HTR-8/SVneo (cell line): Measurements from ENCODE around the gene ATP6V0B.

Source experiments
- DNase-seq: peaks from one replicate; pipeline ENCODE4 v3.0.0; 2011; ENCODE audit warnings: low spot score, mixed read lengths; ENCODE audit not compliant: insufficient read length
- FAIRE-seq: peaks from 2 replicates; lab custom pipeline; 2011; peaks lifted over from hg19 to GRCh38; lab: Jason Lieb, UNC

ATP6V0B gene

GRCh38 chr1:43982241-43982640 is 7.5 kb downstream of the ATP6V0B start:
- DNase-seq = no peak
- no peak for FAIRE-seq

DNA sequence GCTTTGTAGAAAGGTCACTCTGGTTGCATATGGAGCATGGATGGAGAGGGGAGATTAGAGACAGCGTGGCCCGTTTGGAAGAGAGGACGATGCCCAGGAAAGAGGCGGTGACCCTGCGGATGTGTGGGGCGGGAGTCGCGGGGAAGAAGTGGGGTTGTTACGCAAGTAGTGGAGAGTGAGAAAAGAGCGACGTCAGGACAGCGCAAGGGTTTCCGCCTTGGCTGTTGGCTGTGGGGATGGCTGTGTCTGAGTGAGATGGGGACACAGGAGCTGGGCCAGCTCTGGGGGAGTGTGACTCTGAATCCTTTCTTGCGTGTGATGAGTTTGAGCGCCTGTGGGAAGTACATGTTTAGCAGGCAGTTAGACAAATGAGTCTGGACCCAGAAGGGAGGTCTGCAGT is 8.0 kb downstream of the ATP6V0B start:
- DNase-seq = no peak
- FAIRE-seq = no peak

- FAIRE-seq = no peak
Observed at GRCh38 chr1:43983253-43983899, 8.6 kb downstream of the ATP6V0B start.

GRCh38 chr1:43984855-43985254 is 10.1 kb downstream of the ATP6V0B start:
- FAIRE-seq = no peak

More at GRCh38 chr1:43983253-43983899, 8.6 kb downstream of the ATP6V0B start:
- no peak for DNase-seq

DNA sequence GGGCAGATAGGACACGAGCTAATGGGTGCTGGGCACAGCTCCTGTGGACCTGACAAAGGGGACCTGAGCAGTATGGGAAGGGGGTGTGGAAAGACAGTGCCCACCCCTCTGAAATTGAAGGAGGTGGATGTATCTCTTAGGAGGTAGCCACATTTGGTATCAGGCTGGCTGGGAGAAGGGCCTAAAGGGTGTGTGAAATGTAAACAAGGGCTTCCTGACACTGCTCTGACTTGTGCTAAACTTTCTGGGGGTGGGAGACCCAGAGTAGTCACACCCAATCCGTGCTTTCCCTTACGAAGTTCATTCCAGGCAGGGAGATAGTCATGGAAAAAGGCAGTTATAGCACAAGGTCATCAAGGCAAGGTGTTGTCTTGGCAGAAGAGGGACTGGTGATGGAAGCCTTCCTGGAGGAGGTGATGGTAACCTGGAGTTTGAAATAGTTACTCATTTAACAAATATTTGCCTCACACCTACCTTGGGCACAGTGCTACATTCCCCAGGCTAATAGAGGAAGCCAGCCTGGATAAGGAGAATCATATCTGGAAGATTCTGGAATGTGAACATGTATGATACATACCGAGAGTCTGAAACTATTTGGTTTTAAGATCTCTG is 11.3 kb downstream of the ATP6V0B start:
- no peak for FAIRE-seq
- no peak for DNase-seq

More at GRCh38 chr1:43984855-43985254, 10.1 kb downstream of the ATP6V0B start:
- DNase-seq = no peak

DNA sequence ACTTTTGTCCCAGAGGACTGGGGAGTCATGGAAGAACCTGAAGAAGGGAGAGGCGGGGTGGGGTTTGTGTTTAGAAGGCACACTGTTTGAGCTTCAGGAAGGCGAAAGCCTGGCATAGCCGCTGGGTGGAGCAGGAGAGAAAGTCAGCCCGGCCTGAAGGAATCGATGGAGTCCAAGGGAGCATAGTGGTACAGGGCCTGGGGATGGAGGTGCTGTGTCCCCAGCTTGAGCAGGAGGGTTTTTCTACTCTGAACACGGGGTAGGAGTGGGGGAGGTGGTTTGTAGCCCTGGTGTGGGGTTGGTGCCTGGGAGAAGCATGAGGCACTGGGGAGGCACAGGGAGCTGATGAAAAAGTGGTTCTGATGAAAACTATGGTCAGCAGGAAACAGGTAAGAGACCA is 12.0 kb downstream of the ATP6V0B start:
- DNase-seq (no peak), FAIRE-seq (no peak)

- no peak for DNase-seq
Observed at GRCh38 chr1:43987159-43987902, 12.6 kb downstream of the ATP6V0B start.

DNA sequence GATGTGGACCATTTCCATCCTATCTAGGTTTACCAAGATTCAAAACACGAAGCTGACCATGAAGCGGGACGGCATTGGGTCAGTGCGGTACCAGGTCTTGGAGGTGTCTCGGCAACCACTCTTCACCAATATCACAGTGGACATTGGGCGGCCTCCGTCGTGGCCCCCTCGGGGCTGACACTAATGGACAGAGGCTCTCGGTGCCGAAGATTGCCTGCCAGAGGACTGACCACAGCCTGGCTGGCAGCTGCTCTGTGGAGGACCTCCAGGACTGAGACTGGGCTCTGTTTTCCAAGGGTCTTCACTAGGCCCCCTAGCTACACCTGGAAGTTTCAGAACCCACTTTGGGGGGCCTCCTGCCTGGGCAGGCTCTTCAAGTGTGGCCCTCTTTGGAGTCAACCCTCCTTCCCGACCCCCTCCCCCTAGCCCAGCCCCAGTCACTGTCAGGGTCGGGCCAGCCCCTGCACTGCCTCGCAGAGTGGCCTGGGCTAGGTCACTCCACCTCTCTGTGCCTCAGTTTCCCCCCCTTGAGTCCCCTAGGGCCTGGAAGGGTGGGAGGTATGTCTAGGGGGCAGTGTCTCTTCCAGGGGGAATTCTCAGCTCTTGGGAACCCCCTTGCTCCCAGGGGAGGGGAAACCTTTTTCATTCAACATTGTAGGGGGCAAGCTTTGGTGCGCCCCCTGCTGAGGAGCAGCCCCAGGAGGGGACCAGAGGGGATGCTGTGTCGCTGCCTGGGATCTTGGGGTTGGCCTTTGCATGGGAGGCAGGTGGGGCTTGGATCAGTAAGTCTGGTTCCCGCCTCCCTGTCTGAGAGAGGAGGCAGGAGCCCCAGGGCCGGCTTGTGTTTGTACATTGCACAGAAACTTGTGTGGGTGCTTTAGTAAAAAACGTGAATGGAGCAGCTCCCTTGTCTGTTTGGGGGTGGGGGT is 15.8 kb downstream of the ATP6V0B start:
- FAIRE-seq (no peak), DNase-seq (no peak)

More at GRCh38 chr1:43987159-43987902, 12.6 kb downstream of the ATP6V0B start:
- no peak for FAIRE-seq

DNA sequence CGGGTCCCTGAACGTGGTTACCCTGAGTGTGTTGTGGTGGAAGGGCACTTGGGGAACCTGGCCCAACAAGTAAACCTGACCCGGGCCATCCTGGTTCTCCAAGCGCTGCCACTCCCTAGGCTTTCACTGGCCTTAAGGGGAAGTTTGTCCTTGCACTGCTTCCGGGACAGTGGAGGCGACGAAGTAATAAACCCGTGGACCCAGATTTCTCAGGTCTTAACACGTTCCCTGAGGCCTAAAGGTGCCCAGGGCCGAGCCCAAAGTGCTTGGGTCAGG is 16.4 kb downstream of the ATP6V0B start:
- FAIRE-seq = no peak
- no peak for DNase-seq

DNA sequence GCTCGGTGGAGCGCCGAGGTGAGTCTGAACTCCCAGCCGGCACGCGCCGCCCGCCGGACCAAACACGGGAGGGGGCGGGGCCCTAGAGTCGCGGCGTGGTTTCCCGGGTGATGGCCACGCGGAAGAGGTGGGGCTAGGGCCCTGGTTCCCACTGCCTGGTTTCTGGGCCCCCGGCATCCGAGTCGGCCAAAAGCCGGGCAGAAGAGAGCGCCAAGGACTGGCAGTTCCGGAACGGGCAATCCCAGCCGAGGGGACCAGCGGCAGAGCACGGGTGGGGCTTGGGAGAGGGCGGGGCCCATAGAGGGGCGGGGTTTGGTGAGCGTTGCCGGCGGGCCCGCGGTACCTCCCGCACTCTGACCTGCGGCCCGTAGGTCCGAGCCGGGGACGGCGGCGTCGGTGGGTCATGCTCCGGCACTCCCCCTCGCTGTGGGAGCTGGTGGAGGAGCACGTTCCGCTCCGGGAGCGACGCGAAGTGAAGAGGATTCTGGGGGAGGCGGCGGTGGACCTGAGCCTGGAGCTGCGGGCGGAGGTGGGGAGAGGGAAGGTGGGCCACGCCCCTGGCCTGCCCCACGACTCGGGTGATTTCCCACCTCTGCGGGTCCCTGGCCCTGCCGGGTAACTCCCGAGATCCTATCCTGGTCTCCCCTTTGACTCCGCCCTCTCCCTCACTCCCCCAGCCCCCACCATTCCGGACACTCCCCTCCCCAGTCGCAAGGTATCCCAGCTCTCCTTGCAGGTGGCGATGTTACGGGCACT is 16.9 kb downstream of the ATP6V0B start, which contains the start of gene CCDC24:
Gene CCDC24, plus strand, starts transcription at position 124 of the 756 bp plus-strand sequence. Its CDS starts 280 bp downstream, at position 404.
- peak; percentile 49 for FAIRE-seq
- DNase-seq = peak; percentile 73

- DNase-seq (no peak), FAIRE-seq (no peak)
Observed at GRCh38 chr1:43992232-43992995, 17.7 kb downstream of the ATP6V0B start.

DNA sequence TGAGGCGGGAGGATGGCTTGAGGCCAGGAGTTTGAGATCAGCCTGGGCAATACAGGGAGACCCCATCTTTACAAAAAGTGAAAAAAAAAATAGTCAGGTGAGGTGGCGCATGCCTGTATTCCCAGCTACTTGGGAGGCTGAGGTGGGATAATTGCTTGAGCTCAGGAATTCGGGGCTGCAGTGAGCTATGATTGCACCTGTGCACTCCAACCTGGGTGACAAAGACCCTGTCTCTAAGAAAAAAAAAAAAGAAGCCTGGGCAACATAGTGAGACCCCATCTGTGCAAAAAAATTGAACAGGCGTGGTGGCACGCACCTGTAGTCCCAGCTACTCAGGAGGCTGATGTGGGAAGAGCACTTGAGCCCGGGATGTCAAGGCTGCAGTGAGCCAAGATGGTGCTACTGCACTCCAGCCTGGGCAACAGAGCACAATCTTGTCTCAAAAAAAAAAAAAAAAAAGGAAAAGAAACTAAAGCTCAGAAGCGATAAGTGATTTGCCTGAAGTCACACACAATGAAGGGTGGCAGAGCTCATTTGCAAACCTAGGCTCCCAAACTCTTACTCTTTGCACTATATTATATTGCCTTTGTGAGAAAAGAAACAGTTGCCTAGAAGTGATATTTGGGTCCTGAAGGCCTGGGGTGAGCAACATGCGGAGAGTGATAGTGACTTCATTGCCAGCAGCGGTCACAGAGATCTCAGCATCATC is 18.6 kb downstream of the ATP6V0B start:
- DNase-seq = no peak
- no peak for FAIRE-seq

DNA sequence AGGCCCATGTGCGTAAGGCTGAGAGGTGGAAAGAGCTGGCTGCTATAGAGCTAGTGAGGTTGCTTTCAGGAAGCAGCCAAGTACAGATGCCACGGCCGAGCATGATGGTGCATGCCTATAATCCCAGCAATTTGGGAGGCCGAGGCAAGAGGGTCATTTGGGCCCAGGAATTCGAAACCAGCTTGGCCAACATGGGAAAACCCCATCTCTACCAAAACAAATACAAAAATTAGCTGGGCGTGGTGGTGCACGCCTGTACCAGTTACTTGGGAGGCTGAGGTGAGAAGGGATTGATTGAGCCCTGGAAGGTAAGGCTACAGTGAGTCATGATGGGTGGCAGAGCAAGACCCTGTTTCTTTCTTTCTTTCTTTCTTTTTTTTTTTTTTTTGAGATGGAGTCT is 19.3 kb downstream of the ATP6V0B start:
- FAIRE-seq (no peak), DNase-seq (no peak)

GRCh38 chr1:43994794-43995790 is 20.3 kb downstream of the ATP6V0B start:
- DNase-seq (peak; percentile 24), FAIRE-seq (peak; percentile 28)

- FAIRE-seq = no peak
Observed at GRCh38 chr1:43995984-43996732, 21.4 kb downstream of the ATP6V0B start.

GRCh38 chr1:43996733-43997115 is 22.0 kb downstream of the ATP6V0B start:
- FAIRE-seq (no peak), DNase-seq (no peak)

More at GRCh38 chr1:43995984-43996732, 21.4 kb downstream of the ATP6V0B start:
- DNase-seq = no peak
